Bronchial epithelial cell (primary cell): ENCODE results near the gene CST7. TPM values are rescaled to one million over a fixed set of nuclear protein-coding genes. Genes with fewer than 3 reads are reported as not detected.

Source experiments
- DNase-seq: peaks from one replicate; pipeline ENCODE4 v3.0.0-alpha.2; 2010; ENCODE audit warnings: low read depth
- FAIRE-seq: peaks from 2 replicates; lab custom pipeline; 2011; peaks lifted over from hg19 to GRCh38; lab: Jason Lieb, UNC
- H3K27me3 ChIP-seq: 2 replicates; pipeline ENCODE4 v1.5.1; 2011; ENCODE audit warnings: low read length; ENCODE audit not compliant: control insufficient read depth, insufficient read depth
- H3K36me3 ChIP-seq: 2 replicates; pipeline ENCODE4 v1.5.1; 2011; ENCODE audit warnings: low read length; ENCODE audit not compliant: control insufficient read depth, insufficient read depth
- H3K4me3 ChIP-seq: 2 replicates; pipeline ENCODE4 v1.5.1; 2011; ENCODE audit warnings: mild to moderate bottlenecking, low read depth, low read length, control low read depth
- total RNA-seq: library from RNA; depleted of rRNA; stranded (reverse); fragments of >200 nt; gene quantifications from 2 replicates; pipeline ENCODE4 v1.2.1, GENCODE V29; 2014
- TF ChIP-seq, protein P1 (sequence below): IDR thresholded peaks from 2 replicates; pipeline ENCODE4 v1.5.1; 2011; ENCODE audit warnings: mild to moderate bottlenecking, moderate library complexity, low read length, control low read depth, inconsistent platforms; ENCODE audit not compliant: insufficient read depth, severe bottlenecking

The CST7 gene
- total RNA-seq, 1 donor from 2014 or later = not detected

DNA sequence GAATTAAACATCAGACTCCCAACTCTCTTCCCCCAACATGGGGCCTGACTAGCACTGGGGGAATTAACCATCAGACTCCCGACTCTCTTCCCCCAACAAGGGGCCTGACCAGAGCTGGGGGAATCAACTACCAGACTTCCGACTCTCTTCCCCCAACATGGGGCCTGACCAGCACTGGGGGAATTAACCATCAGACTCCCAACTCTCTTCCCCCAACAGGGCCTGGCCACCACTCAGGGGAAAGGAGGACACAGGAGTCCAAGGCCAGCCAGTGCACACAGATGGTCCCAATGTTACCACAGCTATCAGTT, 13.1 kb downstream of the CST7 start:
- TF ChIP-seq, protein P1, sequence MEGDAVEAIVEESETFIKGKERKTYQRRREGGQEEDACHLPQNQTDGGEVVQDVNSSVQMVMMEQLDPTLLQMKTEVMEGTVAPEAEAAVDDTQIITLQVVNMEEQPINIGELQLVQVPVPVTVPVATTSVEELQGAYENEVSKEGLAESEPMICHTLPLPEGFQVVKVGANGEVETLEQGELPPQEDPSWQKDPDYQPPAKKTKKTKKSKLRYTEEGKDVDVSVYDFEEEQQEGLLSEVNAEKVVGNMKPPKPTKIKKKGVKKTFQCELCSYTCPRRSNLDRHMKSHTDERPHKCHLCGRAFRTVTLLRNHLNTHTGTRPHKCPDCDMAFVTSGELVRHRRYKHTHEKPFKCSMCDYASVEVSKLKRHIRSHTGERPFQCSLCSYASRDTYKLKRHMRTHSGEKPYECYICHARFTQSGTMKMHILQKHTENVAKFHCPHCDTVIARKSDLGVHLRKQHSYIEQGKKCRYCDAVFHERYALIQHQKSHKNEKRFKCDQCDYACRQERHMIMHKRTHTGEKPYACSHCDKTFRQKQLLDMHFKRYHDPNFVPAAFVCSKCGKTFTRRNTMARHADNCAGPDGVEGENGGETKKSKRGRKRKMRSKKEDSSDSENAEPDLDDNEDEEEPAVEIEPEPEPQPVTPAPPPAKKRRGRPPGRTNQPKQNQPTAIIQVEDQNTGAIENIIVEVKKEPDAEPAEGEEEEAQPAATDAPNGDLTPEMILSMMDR = no peak
- FAIRE-seq = no peak
- DNase-seq = no peak
- Histone ChIP-seq H3K36me3 (peaks cover 22% of the 10 kb centered on the region), H3K4me3 (no peak overlapping the region), H3K27me3 (no peaks in the 10 kb centered on the region)

DNA sequence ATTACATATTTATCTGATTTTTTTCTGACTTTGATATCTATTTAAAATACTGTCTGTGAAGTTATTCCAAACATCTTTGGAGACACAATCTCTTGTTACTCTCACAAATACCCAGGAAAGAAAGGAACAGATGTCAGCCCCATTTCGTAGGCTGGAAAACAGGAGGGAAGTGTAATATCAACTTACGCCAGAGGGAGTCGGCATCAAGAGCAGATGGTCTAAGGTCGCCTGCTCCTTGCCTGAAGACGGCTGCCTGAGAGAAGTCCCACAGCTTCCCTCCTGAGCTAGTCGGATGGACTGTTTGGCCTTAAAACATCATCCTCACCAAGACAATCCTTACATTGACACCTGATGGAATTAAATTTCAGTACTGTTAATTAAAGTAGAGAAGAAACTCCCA, 13.4 kb downstream of the CST7 start:
- no peaks in the 10 kb centered on the region for H3K27me3 ChIP-seq
- DNase-seq = no peak
- H3K4me3 ChIP-seq = no peak overlapping the region
- FAIRE-seq = no peak
- TF ChIP-seq, protein P1 = no peak
- H3K36me3 ChIP-seq = peaks cover 23% of the 10 kb centered on the region

DNA sequence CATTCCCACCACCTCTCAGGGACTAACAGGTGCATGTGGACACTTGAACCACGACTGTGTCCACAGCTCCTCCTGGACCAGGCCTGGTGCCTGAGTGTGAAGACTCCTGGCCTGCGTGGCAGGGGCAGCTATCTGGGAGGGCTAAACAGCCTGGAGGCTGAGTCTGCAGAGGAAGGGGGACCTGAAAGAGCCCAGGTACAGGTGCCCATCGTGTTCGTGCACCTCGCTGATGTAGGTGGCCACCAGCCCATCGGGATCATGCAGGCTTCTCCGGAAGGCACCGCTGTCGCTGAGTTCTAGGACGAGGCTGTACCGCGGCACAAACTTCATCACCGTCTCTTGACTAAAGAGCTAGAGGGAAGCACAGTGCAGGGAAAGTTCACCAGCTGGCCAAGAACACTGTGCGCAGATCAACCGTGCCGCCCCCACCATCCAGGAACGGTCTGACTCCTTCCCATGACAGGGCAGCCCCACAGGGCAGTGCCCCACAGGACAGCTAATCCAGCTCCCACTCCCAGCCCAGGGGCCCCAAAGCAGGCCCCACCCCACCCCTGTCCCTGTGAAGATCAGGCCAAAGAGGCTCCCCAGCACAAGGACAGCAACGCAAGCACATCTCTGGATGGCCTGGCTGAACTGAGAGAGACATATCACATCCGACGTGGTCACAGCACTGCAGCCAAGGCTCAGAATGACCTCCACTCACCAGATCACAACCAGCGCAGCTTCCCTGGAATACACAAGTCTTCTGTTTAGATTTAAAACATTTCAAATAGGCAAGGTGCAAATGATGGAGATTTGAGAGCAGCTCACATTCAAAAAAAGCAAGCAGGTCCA, 14.8 kb downstream of the CST7 start:
- peaks cover 26% of the 10 kb centered on the region for H3K36me3 ChIP-seq

DNA sequence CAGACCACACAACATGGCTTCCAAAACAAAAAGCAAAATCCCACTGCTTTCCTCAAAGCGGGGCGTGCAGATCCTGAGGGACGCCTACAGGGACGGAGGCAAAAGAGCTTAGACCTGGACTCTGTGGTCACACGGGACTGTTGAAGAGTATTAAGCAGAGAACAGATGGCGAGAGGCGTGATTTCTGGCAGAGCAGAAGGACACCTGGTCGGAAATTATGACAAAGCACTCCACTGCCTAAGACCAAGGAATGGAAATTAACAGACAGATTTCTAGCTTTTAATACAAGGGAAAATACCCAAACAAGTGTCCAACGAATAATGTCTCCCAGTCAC, 15.4 kb downstream of the CST7 start:
- FAIRE-seq (no peak), DNase-seq (no peak)
- Histone ChIP-seq H3K4me3 (no peak overlapping the region), H3K36me3 (peaks cover 30% of the 10 kb centered on the region), H3K27me3 (no peaks in the 10 kb centered on the region)
- TF ChIP-seq, protein P1 = no peak

More for the DNA sequence above, 14.8 kb downstream of the CST7 start:
- no peaks in the 10 kb centered on the region for H3K27me3 ChIP-seq
- no peak overlapping the region for H3K4me3 ChIP-seq
- DNase-seq (no peak), FAIRE-seq (no peak)
- TF ChIP-seq, protein P1 = no peak

DNA sequence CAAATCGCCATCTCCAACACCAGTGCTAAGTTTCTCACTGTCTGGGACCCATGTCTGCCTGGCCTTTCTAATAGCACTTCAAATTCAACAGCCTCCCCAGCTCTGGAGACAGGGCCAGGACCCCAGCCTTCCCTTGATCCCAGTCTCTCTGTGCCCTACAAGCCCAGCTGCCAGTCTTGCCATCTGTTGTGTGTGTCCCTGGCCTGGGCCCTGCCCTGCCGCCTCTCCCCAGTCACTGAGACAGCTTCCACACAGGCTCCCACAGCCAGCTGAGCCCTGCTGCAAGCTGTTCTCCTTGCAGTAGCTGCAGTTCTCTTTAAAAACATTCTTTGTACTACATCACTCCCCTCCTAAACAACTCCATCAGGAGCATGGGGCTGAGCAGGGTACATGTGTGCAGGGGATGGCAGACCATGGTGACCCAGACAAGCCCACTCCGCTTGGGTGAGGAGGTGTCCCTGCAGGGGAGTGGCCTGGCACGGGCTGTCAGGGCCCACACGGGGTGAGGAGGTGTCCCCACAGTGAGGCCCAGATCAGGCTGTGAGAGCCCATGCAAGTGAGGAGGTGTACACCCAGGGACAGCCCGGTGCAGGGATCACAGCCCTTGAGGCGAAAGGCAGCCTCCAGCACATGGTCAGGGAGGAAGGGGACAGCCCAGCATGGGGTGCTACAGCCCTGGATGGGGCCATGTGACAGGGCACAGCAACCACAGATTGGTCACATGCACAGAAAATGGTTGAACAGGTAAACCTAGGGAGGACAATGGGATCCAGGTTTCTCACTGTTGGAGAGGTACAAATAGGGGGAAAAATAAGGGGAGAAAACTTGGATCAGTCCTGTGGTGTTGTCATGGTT, 16.2 kb downstream of the CST7 start:
- H3K36me3 ChIP-seq = peaks cover 33% of the 10 kb centered on the region
- H3K4me3 ChIP-seq = no peak overlapping the region
- FAIRE-seq (peak; percentile 70), DNase-seq (no peak)
- TF ChIP-seq, protein P1 = no peak
- H3K27me3 ChIP-seq = no peaks in the 10 kb centered on the region
